Stimulated activated CD4-positive, alpha-beta T cell treated with anti-CD3 and anti-CD28 coated beads, Interleukin-2, amount 100 ng/mL, for 24 hours (primary cell): ENCODE measurements around the gene ADAP1.

Experiments used
- DNase-seq, 2 donors: peaks; one replicate each; pipeline ENCODE4 v3.0.0-alpha.2; 2020

The ADAP1 gene

GRCh38 chr7:889391-889790 is 65.1 kb downstream of the ADAP1 start:
- no peak for DNase-seq

- DNase-seq = no peak
Observed at GRCh38 chr7:889025-889390, 65.5 kb downstream of the ADAP1 start.

GRCh38 chr7:888081-889024 is 66.1 kb downstream of the ADAP1 start:
- DNase-seq = no peak

GRCh38 chr7:887488-887820 is 67.0 kb downstream of the ADAP1 start:
- no peak for DNase-seq

GRCh38 chr7:886626-887487 is 67.6 kb downstream of the ADAP1 start:
- no peak for DNase-seq

- no peak for DNase-seq
Observed at GRCh38 chr7:885893-886625, 68.4 kb downstream of the ADAP1 start.

- no peak for DNase-seq
Observed at GRCh38 chr7:885261-885892, 69.1 kb downstream of the ADAP1 start.

- DNase-seq = no peak
Observed at GRCh38 chr7:884191-885003, 70.1 kb downstream of the ADAP1 start.

GRCh38 chr7:883055-884021 is 71.1 kb downstream of the ADAP1 start:
- no peak for DNase-seq

- DNase-seq = no peak
Observed at GRCh38 chr7:882336-883035, 72.0 kb downstream of the ADAP1 start.

GRCh38 chr7:881441-882234 is 72.8 kb downstream of the ADAP1 start:
- DNase-seq = no peak

- DNase-seq = no peak
Observed at GRCh38 chr7:880450-880849, 74.0 kb downstream of the ADAP1 start.

- DNase-seq = no peak
Observed at GRCh38 chr7:879706-880105, 74.8 kb downstream of the ADAP1 start.

GRCh38 chr7:879093-879492 is 75.4 kb downstream of the ADAP1 start:
- no peak for DNase-seq

GRCh38 chr7:877312-878232 is 76.9 kb downstream of the ADAP1 start:
- DNase-seq = no peak

GRCh38 chr7:876972-877311 is 77.5 kb downstream of the ADAP1 start:
- no peak for DNase-seq

- DNase-seq = peak; percentile 93 to 96
Observed at GRCh38 chr7:876077-876971, 78.2 kb downstream of the ADAP1 start, which contains the start of gene GET4. TSS of gene GET4 (plus strand) at chr7:876554. CDS start at chr7:876646, 92 bp downstream.
